HG03196 (cell line): ENCODE results near the gene CAMK2A.

Experiments
- ATAC-seq: cut with Tn5 transposase; IDR thresholded peaks from one replicate; pipeline ENCODE4 v1.9.1; 2021; ENCODE audit not compliant: unreplicated experiment

The CAMK2A gene

GRCh38 chr5:150300496-150301169 is 11.1 kb upstream of the CAMK2A start:
- ATAC-seq: no peak

- ATAC-seq: no peak
Observed at GRCh38 chr5:150299571-150300327, 10.2 kb upstream of the CAMK2A start.

GRCh38 chr5:150298701-150299451 is 9.3 kb upstream of the CAMK2A start:
- no peak for ATAC-seq

DNA sequence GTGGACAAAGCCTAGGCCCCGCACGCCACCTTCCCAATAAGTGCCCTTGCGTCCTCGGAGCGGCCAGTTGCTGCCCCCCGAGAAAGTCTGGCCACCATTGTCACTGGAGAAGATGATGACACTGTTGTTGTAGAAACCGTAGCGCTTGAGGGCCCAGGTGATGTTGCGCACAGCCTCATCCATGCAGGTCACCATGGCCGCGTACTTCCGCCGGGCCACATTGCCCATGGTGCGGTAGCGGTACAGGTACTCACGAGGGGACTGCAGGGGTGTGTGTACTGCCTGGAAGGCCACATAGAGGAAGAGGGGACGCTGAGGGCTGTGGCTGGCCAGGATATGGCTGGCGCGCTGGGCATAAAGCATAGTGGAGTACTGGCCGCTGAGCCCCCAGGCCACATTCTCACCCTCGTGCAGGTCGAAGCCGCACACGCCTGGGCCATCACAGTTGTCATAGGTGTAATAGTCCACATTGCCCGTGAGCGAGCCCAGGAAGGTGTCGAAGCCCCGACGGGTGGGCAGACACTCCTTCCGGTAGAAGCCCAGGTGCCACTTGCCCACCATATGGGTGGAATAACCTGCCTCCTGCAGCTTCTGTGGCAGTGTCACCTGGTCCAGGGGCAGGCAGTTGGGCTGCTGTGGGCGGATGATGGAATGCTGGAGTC is 8.5 kb upstream of the CAMK2A start:
- ATAC-seq: no peak

DNA sequence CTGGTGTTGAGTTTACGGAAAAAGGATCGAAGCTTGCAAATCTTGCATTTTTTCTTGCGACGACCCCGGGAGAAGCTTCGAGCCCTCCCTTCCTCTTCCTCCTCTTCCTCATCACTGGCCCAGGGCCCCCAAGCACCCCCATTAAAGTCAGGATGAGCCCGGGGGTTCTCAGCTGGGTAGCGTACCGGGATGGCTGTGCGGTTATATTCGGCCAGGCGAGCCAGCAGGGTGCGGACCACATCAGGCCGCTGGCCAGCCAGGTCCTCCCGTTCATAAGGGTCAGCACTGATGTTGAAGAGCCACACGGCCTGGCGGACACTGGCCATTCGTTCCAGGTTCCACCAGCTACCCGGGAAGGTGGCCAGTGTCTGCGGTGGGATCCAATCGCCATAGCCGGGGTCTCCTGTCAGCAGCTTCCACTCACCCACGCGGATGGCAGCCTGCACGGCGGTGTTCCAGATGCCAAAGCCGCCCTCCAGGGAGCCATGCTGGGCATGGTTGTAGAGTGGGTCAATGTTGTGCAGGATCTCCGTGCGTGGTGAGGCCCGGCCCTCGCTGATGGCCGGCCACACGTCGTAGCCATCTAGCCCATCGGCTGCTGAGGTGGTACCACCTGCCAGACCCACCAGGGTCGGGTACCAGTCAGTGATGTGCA is 7.8 kb upstream of the CAMK2A start:
- ATAC-seq: no peak

DNA sequence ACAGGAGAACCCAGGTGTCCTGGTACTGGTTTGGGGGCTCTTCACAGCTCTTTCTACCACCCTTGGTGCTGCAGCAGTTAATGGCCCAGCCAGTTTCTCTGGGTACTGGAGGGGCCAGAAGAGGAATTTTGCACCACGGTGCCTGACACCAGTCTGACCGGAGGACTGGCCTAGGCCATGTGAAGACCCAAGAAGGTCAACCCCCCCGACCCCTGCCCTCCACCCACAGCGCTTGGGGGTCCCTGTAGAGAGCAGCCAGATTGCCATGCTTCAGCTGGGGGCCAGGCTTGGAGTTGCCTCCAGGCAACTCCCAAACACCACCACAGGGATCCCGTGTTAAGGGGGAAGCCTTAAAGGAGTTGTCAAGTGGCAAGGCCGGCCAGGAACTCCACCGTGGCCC is 6.9 kb upstream of the CAMK2A start:
- ATAC-seq: no peak

DNA sequence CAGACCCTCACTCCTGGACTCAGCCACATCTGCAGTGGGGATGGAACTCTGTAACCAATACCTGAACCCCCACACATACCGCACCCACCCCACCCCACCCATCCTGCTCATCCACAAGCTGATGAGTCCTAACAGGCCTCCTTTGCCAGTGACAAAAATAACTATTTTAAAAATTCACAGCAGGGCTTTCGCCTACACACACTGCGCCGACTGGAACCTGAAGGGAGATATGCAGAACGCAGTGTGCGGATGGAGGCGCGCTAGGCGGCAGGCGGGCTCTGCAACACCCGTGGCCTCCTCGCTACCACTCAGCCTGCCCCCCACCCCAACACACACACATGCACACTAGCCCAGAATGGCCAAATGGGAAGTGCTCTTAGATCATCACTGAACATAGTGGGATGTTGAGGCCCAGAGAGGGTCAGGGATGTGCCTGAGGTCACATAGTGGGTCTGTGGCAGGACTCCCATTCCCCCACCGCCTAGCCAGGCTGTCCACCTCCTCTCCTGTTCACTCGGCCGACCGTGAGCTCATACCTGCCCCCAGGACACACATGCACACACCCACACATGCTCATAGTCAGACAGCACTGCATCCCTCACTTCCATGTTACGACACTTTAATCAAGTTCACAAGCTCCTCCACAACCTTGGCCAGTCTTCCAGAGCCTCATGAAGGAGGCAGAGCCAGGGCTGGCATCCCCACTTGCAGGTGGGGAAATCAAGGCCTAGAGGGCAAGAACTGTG is 6.3 kb upstream of the CAMK2A start:
- no peak for ATAC-seq

DNA sequence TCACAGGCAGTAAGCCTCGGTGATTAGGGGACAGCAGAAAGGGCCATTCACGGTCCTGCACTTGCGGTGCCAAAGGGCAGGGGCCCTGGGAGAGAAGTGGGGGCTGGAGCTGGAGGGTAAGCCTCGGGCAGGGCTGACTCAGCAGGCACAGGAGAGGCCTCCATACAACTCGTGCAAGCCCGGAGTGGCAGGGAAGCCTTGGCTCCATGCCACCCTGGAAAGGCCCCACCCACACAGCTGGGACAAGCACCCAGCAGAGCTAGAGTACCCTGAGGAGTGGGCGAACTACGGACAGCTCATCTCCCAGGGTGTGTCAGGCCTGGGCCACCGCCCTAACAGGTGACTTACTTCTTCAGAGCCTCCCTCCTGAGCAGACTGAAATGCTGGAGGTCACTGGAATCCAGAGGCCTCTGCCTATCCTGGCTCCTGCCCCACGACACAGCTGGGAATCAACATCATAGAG is 5.6 kb upstream of the CAMK2A start:
- no peak for ATAC-seq

DNA sequence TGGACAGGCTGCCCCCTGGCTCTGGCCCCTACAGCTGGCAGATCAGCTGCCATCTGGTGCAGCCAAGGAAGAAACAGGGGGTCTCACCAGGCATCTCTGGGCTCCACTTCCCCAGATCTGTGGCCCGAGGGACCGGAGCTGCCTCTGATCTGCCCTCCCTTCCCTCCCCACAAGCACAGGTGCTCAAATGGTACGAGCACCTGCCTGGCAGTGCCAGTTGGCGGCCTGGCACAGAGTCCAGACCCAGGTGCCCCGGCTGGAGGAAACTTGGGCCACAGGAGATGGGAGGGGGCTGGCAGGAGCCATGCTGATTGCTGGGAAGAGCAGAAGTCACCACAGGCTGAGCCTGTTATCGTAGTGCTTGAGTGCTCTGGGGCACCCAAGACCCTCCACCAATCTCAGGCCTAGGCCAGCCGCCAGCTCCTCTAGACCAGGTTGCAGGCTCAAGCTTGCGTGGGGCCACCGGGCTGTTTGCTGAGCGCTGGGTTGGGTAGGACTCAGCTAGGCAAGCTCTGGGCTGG is 5.0 kb upstream of the CAMK2A start:
- ATAC-seq: no peak

DNA sequence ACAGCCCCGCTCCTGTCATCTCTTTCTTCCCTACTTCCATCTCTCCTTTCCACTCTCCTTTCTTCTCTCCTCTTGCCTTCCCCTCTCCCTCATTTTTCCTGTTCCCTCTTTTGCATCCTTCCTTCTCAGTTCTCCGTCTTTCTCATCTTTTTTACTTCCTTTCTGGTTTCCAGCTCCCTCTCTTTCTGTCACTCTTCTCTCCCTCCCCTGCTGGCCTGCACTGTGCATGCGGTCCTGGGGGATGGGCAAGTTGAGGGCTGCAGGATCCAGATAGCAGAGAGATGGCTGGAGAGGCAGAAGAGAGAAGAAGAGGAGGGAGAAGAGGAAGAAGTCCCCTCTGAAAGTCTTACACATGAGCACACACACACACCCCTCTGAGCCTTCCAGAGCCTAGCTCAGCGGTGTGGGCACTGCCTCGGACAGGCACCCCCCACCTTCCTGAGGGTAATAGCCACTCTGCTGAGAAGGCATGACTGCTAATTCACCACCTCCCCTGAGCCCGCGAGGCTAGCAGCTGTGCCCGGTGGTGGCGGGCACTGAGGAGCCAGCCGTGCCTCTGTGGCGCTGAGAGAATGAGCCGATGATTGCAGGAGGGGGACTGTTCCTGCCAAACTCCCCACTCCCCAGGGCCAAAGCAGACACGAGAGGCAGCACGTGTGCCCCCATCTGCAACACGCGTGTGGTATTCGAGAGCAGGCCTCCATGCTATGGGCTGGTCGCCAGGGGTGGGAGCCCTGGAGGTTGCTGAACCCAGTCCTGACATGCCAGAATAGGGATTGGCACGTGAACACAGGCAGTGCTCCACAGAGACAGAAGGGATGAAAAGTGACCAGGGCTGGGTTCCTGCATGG is 3.7 kb upstream of the CAMK2A start:
- ATAC-seq: no peak

DNA sequence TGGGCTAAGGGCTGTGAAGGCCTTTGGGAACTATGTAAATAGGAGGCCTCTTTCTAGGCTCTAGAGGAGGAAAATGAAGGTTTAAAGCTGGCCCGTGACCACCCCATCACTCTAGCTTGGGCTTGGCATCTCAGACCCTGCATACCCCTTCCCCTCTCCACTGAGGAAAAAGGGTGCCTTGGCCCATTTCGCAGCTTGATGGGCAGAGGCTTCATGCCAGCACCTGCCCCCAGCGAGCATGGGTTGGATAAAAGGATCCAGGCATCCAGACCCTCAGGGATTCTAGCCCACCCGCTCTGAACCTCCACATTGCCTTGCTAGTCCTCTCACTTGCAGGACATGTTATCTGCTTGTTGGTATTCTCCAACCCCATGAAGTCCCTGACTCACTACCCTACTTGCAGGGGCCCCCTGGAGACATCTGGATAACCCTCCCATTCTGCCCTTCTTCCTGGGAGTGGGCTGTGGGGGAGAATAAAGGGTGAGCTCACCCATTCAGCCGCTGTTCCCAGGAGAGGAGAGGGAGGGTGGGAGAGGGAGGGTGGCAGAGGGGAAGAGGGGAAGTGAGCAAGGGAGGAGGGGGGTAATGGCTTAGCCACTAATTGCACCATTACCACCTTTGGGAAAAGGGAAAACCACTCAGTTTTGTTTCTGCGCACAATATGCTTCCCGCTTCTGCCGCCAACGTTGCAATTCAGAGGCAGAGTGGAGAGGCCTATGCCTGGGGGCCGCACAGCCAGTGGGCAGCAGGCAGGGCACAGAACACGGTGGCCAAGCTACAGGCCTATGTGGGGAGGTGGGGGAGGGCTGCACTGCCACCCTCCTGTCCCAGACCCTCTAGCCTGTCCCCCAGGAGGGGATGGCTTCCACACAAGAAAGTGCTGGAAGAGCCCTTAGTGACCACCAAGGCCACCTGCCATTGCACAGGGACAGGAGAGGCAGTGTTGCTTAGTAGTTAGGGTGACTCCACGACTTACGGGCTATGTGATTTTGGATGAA is 2.1 kb upstream of the CAMK2A start:
- ATAC-seq: no peak

DNA sequence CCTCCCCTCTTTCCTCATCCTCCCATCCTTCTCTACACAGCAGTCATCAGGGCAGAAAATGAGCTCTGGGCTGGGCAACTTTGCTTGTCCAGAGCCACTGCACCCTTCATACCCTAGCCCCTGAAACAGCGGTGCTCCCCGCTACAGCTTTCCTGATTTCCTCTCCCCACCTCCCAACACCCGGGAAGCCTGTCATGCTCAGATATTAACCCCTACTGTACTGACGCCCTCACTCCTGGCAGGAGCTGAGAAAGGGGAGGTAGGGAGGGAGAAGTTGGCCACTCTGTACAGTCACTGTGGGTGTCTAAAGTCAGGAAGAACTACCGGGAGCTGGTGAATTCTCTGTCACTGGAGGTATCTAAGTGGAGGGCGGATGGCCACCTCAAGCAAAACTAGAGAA is 782 bp downstream of the CAMK2A start:
- no peak for ATAC-seq

DNA sequence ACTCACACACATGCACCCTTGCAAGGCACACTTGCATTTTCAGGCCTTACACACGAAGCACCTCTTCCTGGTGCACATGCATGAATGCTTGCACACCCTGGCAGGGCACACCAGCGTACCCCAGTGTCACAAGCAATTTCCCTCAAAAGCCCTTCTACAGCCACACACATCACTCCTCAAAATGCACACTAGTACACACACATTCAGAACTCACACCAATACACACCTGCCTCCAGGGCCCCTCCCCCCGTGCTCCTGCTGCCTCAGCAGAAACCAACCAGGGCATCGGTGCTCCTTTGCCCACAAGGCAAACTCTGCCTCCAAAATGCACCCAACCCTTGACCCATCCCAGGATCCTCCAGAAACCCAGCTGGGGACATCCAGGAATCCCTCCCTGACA is 1.2 kb downstream of the CAMK2A start:
- no peak for ATAC-seq

- ATAC-seq: no peak
Observed at GRCh38 chr5:150286820-150287219, 2.8 kb downstream of the CAMK2A start.

GRCh38 chr5:150285114-150285513 is 4.5 kb downstream of the CAMK2A start:
- ATAC-seq: no peak

DNA sequence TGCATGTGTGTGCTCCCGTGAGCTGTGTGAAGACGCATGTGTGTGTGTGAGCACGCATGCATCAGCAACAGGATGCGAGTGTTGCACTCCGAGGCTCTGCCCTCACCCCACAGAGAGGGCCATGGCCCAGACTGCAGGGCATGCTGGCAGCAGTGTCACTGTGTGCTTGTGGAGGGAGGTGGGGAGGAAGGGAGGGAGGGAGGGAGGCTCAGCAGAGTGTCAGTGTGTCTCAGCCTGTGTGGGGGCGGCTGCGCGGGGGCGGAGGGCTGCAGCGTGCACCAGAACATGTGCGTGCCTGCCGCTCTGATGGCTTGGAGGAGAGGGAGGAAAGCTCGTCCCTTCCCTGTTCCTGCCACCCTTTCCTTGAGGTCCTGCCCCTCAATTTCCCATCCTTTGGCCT is 5.3 kb downstream of the CAMK2A start:
- no peak for ATAC-seq

- ATAC-seq: no peak
Observed at GRCh38 chr5:150283904-150284303, 5.7 kb downstream of the CAMK2A start.

DNA sequence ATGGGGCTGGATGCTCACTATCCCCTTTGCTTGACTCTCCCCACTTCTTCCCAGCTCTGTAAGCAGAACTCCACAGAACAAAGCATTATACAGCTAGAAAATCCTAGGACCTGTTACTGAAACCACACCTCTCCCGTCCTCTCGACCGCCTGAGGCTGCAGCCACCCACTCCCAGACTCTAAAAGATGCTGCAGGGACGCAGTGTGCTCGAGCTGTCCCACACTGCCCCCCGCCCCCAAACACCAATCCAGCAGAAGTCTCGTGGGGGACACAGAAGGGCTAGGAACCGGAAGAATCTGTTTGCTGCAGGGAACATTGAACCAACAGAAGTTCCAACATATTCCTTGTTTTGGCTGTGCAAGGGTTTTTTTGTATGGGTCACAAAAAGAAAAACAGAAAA is 7.6 kb downstream of the CAMK2A start:
- no peak for ATAC-seq
